HG03066 (cell line): ENCODE data around the gene RCN1.
A peak's percentile ranks its signal among the peaks of the same experiment; 100 is the strongest.
"Not testable (repeated sequence)": the region's sequence is repeated elsewhere in the genome, so short reads cannot be mapped to it uniquely, and the experiment has no call there.

Experiments
- ATAC-seq: cut with Tn5 transposase; IDR thresholded peaks from one replicate; pipeline ENCODE4 v1.9.1; 2021; ENCODE audit warnings: low read depth; ENCODE audit not compliant: unreplicated experiment

Gene RCN1

GRCh38 chr11:32090545-32091370 lies at the start of gene RCN1:
TSS of gene RCN1 (plus strand) at chr11:32091074. CDS start at chr11:32091197, 123 bp downstream.
- ATAC-seq = peak; percentile 39

- no peak for ATAC-seq
Observed at GRCh38 chr11:32043737-32044136, 47.1 kb upstream of the RCN1 start.

GRCh38 chr11:32044158-32044863 lies 46.6 kb upstream of the RCN1 start:
- no peak for ATAC-seq

- no peak for ATAC-seq
Observed at GRCh38 chr11:32045456-32045855, 45.4 kb upstream of the RCN1 start.

- ATAC-seq = no peak
Observed at GRCh38 chr11:32050264-32050663, 40.6 kb upstream of the RCN1 start.

GRCh38 chr11:32052215-32052614 lies 38.7 kb upstream of the RCN1 start:
- no peak for ATAC-seq

- no peak for ATAC-seq
Observed at GRCh38 chr11:32053151-32053888, 37.6 kb upstream of the RCN1 start.

- ATAC-seq = no peak
Observed at GRCh38 chr11:32055861-32056260, 35.0 kb upstream of the RCN1 start.

- no peak for ATAC-seq
Observed at GRCh38 chr11:32056438-32056837, 34.4 kb upstream of the RCN1 start.

- no peak for ATAC-seq
Observed at GRCh38 chr11:32059686-32060462, 31.0 kb upstream of the RCN1 start.

GRCh38 chr11:32062540-32062939 lies 28.3 kb upstream of the RCN1 start:
- ATAC-seq = no peak

GRCh38 chr11:32063031-32063430 lies 27.8 kb upstream of the RCN1 start:
- ATAC-seq = not testable (repeated sequence)

GRCh38 chr11:32065865-32066629 lies 24.8 kb upstream of the RCN1 start:
- no peak for ATAC-seq

GRCh38 chr11:32068134-32068870 lies 22.6 kb upstream of the RCN1 start:
- no peak for ATAC-seq

GRCh38 chr11:32069361-32070058 lies 21.4 kb upstream of the RCN1 start:
- peak; percentile 83 for ATAC-seq

- no peak for ATAC-seq
Observed at GRCh38 chr11:32070692-32071091, 20.2 kb upstream of the RCN1 start.

- ATAC-seq = no peak
Observed at GRCh38 chr11:32071811-32072210, 19.1 kb upstream of the RCN1 start.

GRCh38 chr11:32072872-32073643 lies 17.8 kb upstream of the RCN1 start:
- ATAC-seq = no peak
